Tibial artery (tissue), 4 donors: ENCODE results near the gene MAST4.

ENCODE experiments used
- DNase-seq, 2 donors: peaks; one replicate each; pipeline ENCODE4 v3.0.0-alpha.2; 2019
- H3K27ac ChIP-seq, 2 donors: fragments of 200-600 bp; sonication (generic) in 1 of 2; 1 replicate in 1 of 2; 2 replicates in 1 of 2; pipeline ENCODE4 v1.5.1; 2018 to 2019; ENCODE audit warnings: mild to moderate bottlenecking in 1 of 2
- H3K27me3 ChIP-seq, 2 donors: fragments of 200-600 bp; sonication (generic) in 1 of 2; one replicate each; pipeline versions ENCODE4 v1.5.1 to v1.6.0; 2016 to 2019
- H3K36me3 ChIP-seq, 3 donors: fragments of 200-600 bp; sonication (generic) in 2 of 3; one replicate each; pipeline ENCODE4 v1.5.1; 2016 to 2019; ENCODE audit warnings: mild to moderate bottlenecking in 2 of 3
- H3K4me1 ChIP-seq, 4 donors: fragments of 200-600 bp; sonication (generic) in 2 of 4; 1 replicate in 3 of 4; 2 replicates in 1 of 4; pipeline ENCODE4 v1.5.1; 2016 to 2019
- H3K4me3 ChIP-seq, 2 donors: fragments of 200-600 bp; sonication (generic) in 1 of 2; 1 replicate in 1 of 2; 2 replicates in 1 of 2; pipeline ENCODE4 v1.5.1; 2018 to 2019; ENCODE audit warnings: mild to moderate bottlenecking in 2 of 2
- H3K9me3 ChIP-seq, 3 donors: fragments of 200-600 bp; sonication (generic) in 1 of 3; one replicate each; pipeline ENCODE4 v1.5.1; 2016 to 2019
- CTCF ChIP-seq, 2 experiments: fragments of 200-600 bp in 1 of 2; fragments of 450-650 bp in 1 of 2; IDR thresholded peaks; one replicate each; pipeline ENCODE4 v1.5.1; 2017 to 2019; ENCODE audit warnings: antibody characterized with exemption in 2 of 2, mild to moderate bottlenecking in 1 of 2, moderate library complexity in 1 of 2
- intact Hi-C: fragments of 100-400 bp; cut with DNase I; formaldehyde crosslinking; loops from one replicate; pipeline ENCODE4 v1.15.0; 2023; ENCODE audit warnings: low total_unique reads

MAST4 gene

DNA sequence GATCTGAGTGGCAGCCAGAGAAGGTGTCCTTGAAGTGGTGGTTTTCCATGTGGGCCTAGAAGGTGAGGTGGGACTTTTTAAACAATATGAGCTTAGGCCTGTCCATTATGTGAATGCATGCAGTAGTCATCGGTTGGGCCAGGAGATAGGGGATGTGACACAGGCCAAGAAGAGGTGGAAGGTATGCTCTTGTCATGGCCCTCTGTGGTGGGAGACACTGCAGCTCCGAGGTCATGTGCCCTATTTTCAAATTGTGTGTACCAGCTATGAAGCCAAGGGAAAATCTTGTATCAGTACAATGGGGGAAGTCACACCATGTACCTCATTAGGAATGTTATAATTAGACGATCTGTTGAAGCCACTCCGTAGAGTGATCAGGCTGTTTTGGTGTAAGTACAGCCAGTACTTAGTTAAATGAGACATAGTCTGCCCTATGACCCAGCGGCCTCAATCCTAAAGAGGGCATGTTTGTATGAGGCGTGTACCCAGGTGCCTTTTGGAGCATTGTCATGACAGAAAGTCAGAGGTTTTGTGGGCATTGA is 280.1 kb downstream of the MAST4 start:
- TF ChIP-seq CTCF (IDR thresholded peaks at IDR 0.05), result no peak
- Histone ChIP-seq H3K4me3 (no peak overlapping the region), H3K27ac (no peak overlapping the region), H3K27me3 (no peaks in the 10 kb centered on the region), H3K9me3 (no peaks in the 10 kb centered on the region), H3K36me3 (no peaks in the 10 kb centered on the region), H3K4me1 (peaks cover 0 to 3% (median 1%) of the 10 kb centered on the region in 4 donors)
- no peak for DNase-seq
- intact Hi-C loops, result no loop called here

- no peaks in the 10 kb centered on the region for H3K36me3 ChIP-seq
- intact Hi-C loops, result no loop called here
- H3K27me3 ChIP-seq, result no peaks in the 10 kb centered on the region
- no peak overlapping the region for H3K4me3 ChIP-seq
- no peaks in the 10 kb centered on the region for H3K9me3 ChIP-seq
- TF ChIP-seq CTCF (IDR thresholded peaks at IDR 0.05), result no peak
- peaks cover 0 to 16% (median 3%) of the 10 kb centered on the region in 4 donors for H3K4me1 ChIP-seq
- no peak overlapping the region for H3K27ac ChIP-seq
- DNase-seq, result no peak
Measured at GRCh38 chr5:66877843-66878242, 281.6 kb downstream of the MAST4 start.

DNA sequence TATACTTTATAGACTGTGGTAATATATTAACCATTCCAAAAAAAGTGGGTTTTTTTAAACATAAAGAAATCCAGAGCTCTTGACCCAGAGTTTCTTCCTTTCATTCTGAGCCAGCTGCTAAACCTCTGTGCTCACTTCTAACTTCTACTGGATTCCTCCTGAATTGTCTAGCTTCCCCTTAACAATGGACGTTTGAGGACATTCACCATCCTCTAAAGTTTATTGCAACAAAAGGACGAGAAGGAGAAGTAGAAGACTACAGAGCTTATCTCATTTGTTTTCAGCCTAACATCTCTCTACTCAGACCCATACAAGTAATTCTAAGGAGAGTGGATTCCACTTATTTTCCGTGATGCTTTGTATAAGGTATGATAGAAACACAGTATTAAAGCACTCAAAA is 284.2 kb downstream of the MAST4 start:
- H3K9me3 ChIP-seq, result no peaks in the 10 kb centered on the region
- intact Hi-C loops, result no loop called here

DNA sequence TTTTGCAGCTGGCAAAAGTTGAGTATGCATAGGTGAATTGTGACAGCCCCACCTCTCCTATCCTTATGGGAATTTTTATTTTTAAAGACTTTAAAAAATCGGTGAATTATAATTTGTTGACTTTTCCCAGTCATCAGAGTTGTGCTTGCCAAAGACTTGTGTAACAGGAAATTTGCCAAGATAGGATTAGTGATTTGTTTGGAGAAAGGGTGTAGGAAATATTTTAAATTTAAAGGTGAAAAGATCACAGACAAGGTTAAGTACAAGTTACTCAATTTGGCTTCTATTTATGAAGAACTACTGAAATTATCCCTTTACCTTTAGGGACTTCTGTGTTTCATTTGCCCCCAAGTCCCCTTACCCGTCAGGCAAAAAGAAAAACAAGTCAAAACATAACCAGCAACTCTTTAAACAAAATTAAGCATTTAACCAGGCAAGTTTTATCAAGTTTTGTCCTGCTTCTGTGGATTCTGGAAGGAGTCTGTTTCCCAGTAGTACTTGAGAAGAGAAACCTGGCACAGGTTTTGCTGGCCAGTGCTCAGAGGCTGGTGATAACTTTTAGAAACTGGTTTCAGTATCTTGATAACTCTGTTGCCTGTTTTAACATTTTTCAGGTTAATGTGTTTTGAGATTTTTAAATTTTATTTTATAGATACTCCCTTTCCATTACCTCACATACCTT is 285.4 kb downstream of the MAST4 start:
- Histone ChIP-seq H3K9me3 (no peaks in the 10 kb centered on the region), H3K4me3 (no peak overlapping the region), H3K4me1 (peaks cover 0 to 20% (median 3%) of the 10 kb centered on the region in 4 donors), H3K27me3 (no peaks in the 10 kb centered on the region), H3K27ac (peak overlapping the region in 1 of 2 donors; percentile 48), H3K36me3 (no peaks in the 10 kb centered on the region)
- no peak for DNase-seq
- intact Hi-C loops, result no loop called here
- TF ChIP-seq CTCF (IDR thresholded peaks at IDR 0.05), result no peak

More for the DNA sequence above, 284.2 kb downstream of the MAST4 start:
- no peaks in the 10 kb centered on the region for H3K36me3 ChIP-seq
- peaks cover 0 to 20% (median 3%) of the 10 kb centered on the region in 4 donors for H3K4me1 ChIP-seq
- no peak overlapping the region for H3K27ac ChIP-seq
- H3K4me3 ChIP-seq, result no peak overlapping the region
- DNase-seq, result no peak
- TF ChIP-seq CTCF (IDR thresholded peaks at IDR 0.05), result no peak
- H3K27me3 ChIP-seq, result no peaks in the 10 kb centered on the region

- H3K27me3 ChIP-seq, result no peaks in the 10 kb centered on the region
- no peak overlapping the region for H3K27ac ChIP-seq
Measured at GRCh38 chr5:66882606-66883227, 286.5 kb downstream of the MAST4 start.

More at GRCh38 chr5:66882606-66883227, 286.5 kb downstream of the MAST4 start:
- H3K4me3 ChIP-seq, result no peak overlapping the region
- H3K9me3 ChIP-seq, result no peaks in the 10 kb centered on the region
- TF ChIP-seq CTCF (IDR thresholded peaks at IDR 0.05), result no peak
- peaks cover 0 to 20% (median 3%) of the 10 kb centered on the region in 4 donors for H3K4me1 ChIP-seq
- DNase-seq, result no peak
- H3K36me3 ChIP-seq, result no peaks in the 10 kb centered on the region
- intact Hi-C loops, result no loop called here
